ENCODE data around the gene HJV.

DNA sequence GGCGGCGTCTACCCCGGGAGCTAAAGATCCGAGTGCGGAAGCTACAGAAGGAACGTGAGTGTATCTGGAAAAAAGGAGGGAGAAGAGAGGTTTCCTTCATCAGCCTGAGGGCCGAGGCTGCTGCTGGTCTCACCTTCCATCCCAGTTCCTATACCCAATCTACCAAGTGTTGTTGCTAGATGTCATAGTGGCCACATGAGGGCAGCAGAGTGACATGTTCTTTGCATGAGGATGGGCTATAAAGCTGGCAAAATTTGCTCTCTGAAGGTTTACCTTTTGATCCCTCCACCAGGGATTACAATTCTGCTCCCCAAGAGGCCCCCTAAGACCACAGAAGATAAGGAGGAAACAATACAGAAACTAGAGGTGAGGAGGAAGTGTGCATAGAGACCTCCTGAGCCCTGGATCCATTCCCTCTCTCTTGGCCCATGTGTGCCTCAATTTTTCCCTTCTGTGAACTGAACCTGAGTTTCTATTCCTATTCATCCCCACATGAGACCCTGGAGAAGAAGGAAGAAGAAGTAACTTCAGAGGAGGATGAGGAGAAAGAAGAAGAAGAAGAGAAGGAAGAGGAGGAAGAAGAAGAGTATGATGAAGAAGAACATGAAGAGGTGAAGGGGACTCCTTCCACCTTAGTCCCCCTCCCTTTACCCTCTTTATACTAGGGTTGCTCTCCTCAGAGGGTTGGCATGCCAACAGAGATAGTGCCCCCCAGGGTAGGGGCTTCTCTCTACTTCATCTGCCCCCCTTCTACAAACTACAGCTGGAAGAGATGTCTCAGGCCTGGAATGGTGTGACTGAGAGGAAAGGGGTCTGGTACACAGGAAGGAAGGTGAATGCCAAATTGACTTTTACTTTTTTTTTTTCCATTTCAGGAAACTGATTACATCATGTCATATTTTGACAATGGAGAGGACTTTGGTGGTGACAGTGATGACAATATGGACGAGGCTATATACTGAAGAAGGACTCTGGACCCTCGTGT lies 43.8 kb downstream of the HJV start:
- TF ChIP-seq GATA2 (IDR thresholded peaks at IDR 0.05; ENCODE audit: low read depth, low read length) (no peak), GATA3 (IDR thresholded peaks at IDR 0.05; ENCODE audit: low read depth, low read length) (no peak)

Data from SH-SY5Y (cell line).